Gastrocnemius medialis (tissue), 4 donors: ENCODE measurements around the gene ATP6V0A1. TPM values are rescaled to one million over a fixed set of nuclear protein-coding genes. Genes with fewer than 3 reads are reported as not detected.
"Not testable (repeated sequence)": the region's sequence is repeated elsewhere in the genome, so short reads cannot be mapped to it uniquely, and the experiment has no call there.

Source experiments
- ATAC-seq, 2 donors: fragments of 150-250 bp; one replicate each; pipeline ENCODE4 v1.9.1; 2016
- DNase-seq, 2 donors: peaks; one replicate each; pipeline ENCODE4 v3.0.0-alpha.2; 2019
- H3K27ac ChIP-seq, 4 donors: fragments of 200-600 bp; sonication (generic); 1 replicate in 1 of 4; 2 replicates in 3 of 4; pipeline ENCODE4 v1.5.1; 2016 to 2018; ENCODE audit warnings: mild to moderate bottlenecking in 2 of 4, moderate library complexity in 1 of 4
- H3K27me3 ChIP-seq, 3 donors: fragments of 200-600 bp; sonication (generic) in 2 of 3; 1 replicate in 1 of 3; 2 replicates in 2 of 3; pipeline versions ENCODE4 v1.5.1 to v1.6.0; 2016 to 2019; ENCODE audit warnings: mild to moderate bottlenecking in 1 of 3, moderate library complexity in 1 of 3
- H3K36me3 ChIP-seq, 2 donors: fragments of 200-600 bp; sonication (generic) in 1 of 2; one replicate each; pipeline ENCODE4 v1.5.1; 2017 to 2018
- H3K4me1 ChIP-seq, 2 donors: fragments of 200-600 bp; sonication (generic) in 1 of 2; one replicate each; pipeline ENCODE4 v1.5.1; 2016 to 2017; ENCODE audit warnings: mild to moderate bottlenecking in 2 of 2
- H3K4me3 ChIP-seq, 4 donors: fragments of 200-600 bp; sonication (generic) in 3 of 4; 1 replicate in 1 of 4; 2 replicates in 3 of 4; pipeline ENCODE4 v1.5.1; 2016 to 2019; ENCODE audit warnings: mild to moderate bottlenecking in 2 of 4
- H3K9me3 ChIP-seq, 3 donors: fragments of 200-600 bp; sonication (generic) in 2 of 3; 1 replicate in 1 of 3; 2 replicates in 2 of 3; pipeline ENCODE4 v1.5.1; 2016 to 2019
- CTCF ChIP-seq, 5 experiments: fragments of 450-650 bp in 3 of 5; fragments of 200-600 bp in 2 of 5; sonication (generic) in 2 of 5; IDR thresholded peaks in 4 of 5; conservative IDR thresholded peaks in 1 of 5; 1 replicate in 4 of 5; 2 replicates in 1 of 5; pipeline ENCODE4 v1.5.1; 2016 to 2019; ENCODE audit warnings: antibody characterized with exemption in 5 of 5, mild to moderate bottlenecking in 3 of 5, moderate library complexity in 3 of 5
- POLR2A ChIP-seq, 2 donors: fragments of 450-650 bp; IDR thresholded peaks; one replicate each; pipeline ENCODE4 v1.6.1; 2017; ENCODE audit warnings: antibody characterized with exemption in 2 of 2, mild to moderate bottlenecking in 2 of 2, moderate library complexity in 2 of 2
- in situ Hi-C, 4 donors: fragments of 200-750 bp; cut with MboI; loops; one replicate each; pipeline versions ENCODE4 v1.15.0 to v1.8.0; 2017; ENCODE audit warnings: low sequenced_read_pairs in 4 of 4
- intact Hi-C: fragments of 100-400 bp; cut with DNase I; formaldehyde crosslinking; loops from one replicate; pipeline ENCODE4 v1.15.1; 2023; ENCODE audit warnings: low total_unique reads
- total RNA-seq, 4 donors: library from RNA; depleted of rRNA; stranded (reverse); fragments of >200 nt; gene quantifications; one replicate each; pipeline versions ENCODE4 v1.1.0 to v1.2.3, GENCODE V29; 2016

ATP6V0A1 gene
- total RNA-seq, 4 donors from 2014 or later = 65.3 to 138 (median 95.3) TPM

- DNase-seq = no peak
- H3K4me3 ChIP-seq = no peak overlapping the region
- H3K27ac ChIP-seq = no peak overlapping the region
- intact Hi-C loops (no loop called here), in situ Hi-C loops (no loop called here)
- no peaks in the 10 kb centered on the region for H3K4me1 ChIP-seq
- ATAC-seq = no peak
- no peaks in the 10 kb centered on the region for H3K27me3 ChIP-seq
- no peaks in the 10 kb centered on the region for H3K36me3 ChIP-seq
- TF ChIP-seq POLR2A (IDR thresholded peaks at IDR 0.05) (no peak), CTCF (IDR thresholded peaks at IDR 0.05 in 4 of 5, conservative IDR thresholded peaks at IDR 0.05 in 1 of 5) (no peak)
- H3K9me3 ChIP-seq = no peaks in the 10 kb centered on the region
Observed at GRCh38 chr17:42442196-42442565, 16.5 kb upstream of the ATP6V0A1 start.

GRCh38 chr17:42449176-42449575 lies 9.5 kb upstream of the ATP6V0A1 start:
- ATAC-seq, H3K36me3 ChIP-seq, in situ Hi-C loops: not testable (repeated sequence)

GRCh38 chr17:42449838-42450237 lies 8.8 kb upstream of the ATP6V0A1 start:
- H3K27me3 ChIP-seq, H3K9me3 ChIP-seq, H3K36me3 ChIP-seq, H3K4me3 ChIP-seq, intact Hi-C loops, in situ Hi-C loops, H3K27ac ChIP-seq, DNase-seq, ATAC-seq, H3K4me1 ChIP-seq: not testable (repeated sequence)

More at GRCh38 chr17:42449176-42449575, 9.5 kb upstream of the ATP6V0A1 start:
- H3K27me3 ChIP-seq, H3K9me3 ChIP-seq, DNase-seq, intact Hi-C loops, H3K27ac ChIP-seq, H3K4me3 ChIP-seq, H3K4me1 ChIP-seq: not testable (repeated sequence)

GRCh38 chr17:42451270-42451669 lies 7.4 kb upstream of the ATP6V0A1 start:
- H3K27ac ChIP-seq, intact Hi-C loops, H3K9me3 ChIP-seq, H3K4me1 ChIP-seq, DNase-seq, ATAC-seq, H3K4me3 ChIP-seq, in situ Hi-C loops, H3K27me3 ChIP-seq, H3K36me3 ChIP-seq: not testable (repeated sequence)

- in situ Hi-C loops (no loop called here), intact Hi-C loops (no loop called here)
- ATAC-seq = no peak
- H3K9me3 ChIP-seq = no peaks in the 10 kb centered on the region
- DNase-seq = no peak
- no peaks in the 10 kb centered on the region for H3K27me3 ChIP-seq
- no peaks in the 10 kb centered on the region for H3K36me3 ChIP-seq
- TF ChIP-seq POLR2A (IDR thresholded peaks at IDR 0.05) (no peak), CTCF (IDR thresholded peaks at IDR 0.05 in 4 of 5, conservative IDR thresholded peaks at IDR 0.05 in 1 of 5) (no peak)
- H3K27ac ChIP-seq = no peak overlapping the region
- peaks cover 0 to 13% of the 10 kb centered on the region in 2 donors for H3K4me1 ChIP-seq
- H3K4me3 ChIP-seq = no peak overlapping the region
Observed at GRCh38 chr17:42453439-42453838, 5.2 kb upstream of the ATP6V0A1 start.

GRCh38 chr17:42454987-42455386 lies 3.7 kb upstream of the ATP6V0A1 start:
- intact Hi-C loops = loop anchor here (5.0 kb wide), 2 partner anchors 48 to 143 kb away; no protein-coding TSS in a partner anchor
- in situ Hi-C loops, H3K4me3 ChIP-seq, H3K36me3 ChIP-seq, H3K9me3 ChIP-seq, DNase-seq, H3K27me3 ChIP-seq, H3K27ac ChIP-seq, ATAC-seq: not testable (repeated sequence)
- peaks cover 2 to 14% of the 10 kb centered on the region in 2 donors for H3K4me1 ChIP-seq
